ENCODE measurements around the gene TACR1. TPM values are rescaled to one million over a fixed set of nuclear protein-coding genes. Genes with fewer than 3 reads are reported as not detected.

TACR1 gene
- total RNA-seq, 1 experiment from 2014 or later = not detected

- DNase-seq = no peak
- Mint-ChIP-seq H3K4me3 (ENCODE audit: low read depth, unreplicated experiment) (no peak overlapping the region), H3K27me3 (ENCODE audit: unreplicated experiment) (no peaks in the 10 kb centered on the region), H3K27ac (ENCODE audit: unreplicated experiment) (no peak overlapping the region), H3K36me3 (ENCODE audit: insufficient read depth, unreplicated experiment) (no peaks in the 10 kb centered on the region), H3K9me3 (ENCODE audit: low read depth, unreplicated experiment) (peaks cover 3% of the 10 kb centered on the region), H3K4me1 (ENCODE audit: low read depth, unreplicated experiment) (peaks cover 8% of the 10 kb centered on the region)
- CTCF ChIA-PET = interaction anchor here (0.5 kb wide), 1 partner anchor 86 kb away, joined by 4 read pairs; no protein-coding TSS in a partner anchor
- intact Hi-C loops (cut with micrococcal nuclease; ENCODE audit: unreplicated experiment) = no loop called here
- TF ChIP-seq CTCF (IDR thresholded peaks at IDR 0.05; ENCODE audit: unreplicated experiment) = no peak
- no TSS peak for BruUV-seq (replicated peaks)
These were observed 42.4 kb upstream of the TACR1 start for GRCh38 chr2:75241696-75242095.

- CTCF ChIA-PET = no interaction called here
- BruUV-seq (replicated peaks) = no TSS peak
- DNase-seq = no peak
- Mint-ChIP-seq H3K36me3 (ENCODE audit: insufficient read depth, unreplicated experiment) (no peaks in the 10 kb centered on the region), H3K4me1 (ENCODE audit: low read depth, unreplicated experiment) (peaks cover 8% of the 10 kb centered on the region), H3K4me3 (ENCODE audit: low read depth, unreplicated experiment) (no peak overlapping the region), H3K27me3 (ENCODE audit: unreplicated experiment) (peaks cover 20% of the 10 kb centered on the region), H3K9me3 (ENCODE audit: low read depth, unreplicated experiment) (peaks cover 3% of the 10 kb centered on the region), H3K27ac (ENCODE audit: unreplicated experiment) (no peak overlapping the region)
- intact Hi-C loops (cut with micrococcal nuclease; ENCODE audit: unreplicated experiment) = loop anchor here (10.0 kb wide), 1 partner anchor 174 kb away; no protein-coding TSS in a partner anchor
- no peak for TF ChIP-seq CTCF (IDR thresholded peaks at IDR 0.05; ENCODE audit: unreplicated experiment)
These were observed 39.5 kb upstream of the TACR1 start for GRCh38 chr2:75238670-75239330.

- Mint-ChIP-seq H3K27ac (ENCODE audit: unreplicated experiment) (no peak overlapping the region), H3K4me3 (ENCODE audit: low read depth, unreplicated experiment) (no peak overlapping the region)
These were observed 38.0 kb upstream of the TACR1 start for GRCh38 chr2:75237296-75237695.

GRCh38 chr2:75233965-75234364 lies 34.6 kb upstream of the TACR1 start:
- no TSS peak for BruUV-seq (replicated peaks)
- DNase-seq = no peak
- Mint-ChIP-seq H3K36me3 (ENCODE audit: insufficient read depth, unreplicated experiment) (no peaks in the 10 kb centered on the region), H3K27ac (ENCODE audit: unreplicated experiment) (no peak overlapping the region), H3K27me3 (ENCODE audit: unreplicated experiment) (peaks cover 25% of the 10 kb centered on the region), H3K4me1 (ENCODE audit: low read depth, unreplicated experiment) (peaks cover 3% of the 10 kb centered on the region), H3K4me3 (ENCODE audit: low read depth, unreplicated experiment) (no peak overlapping the region), H3K9me3 (ENCODE audit: low read depth, unreplicated experiment) (no peaks in the 10 kb centered on the region)
- no peak for TF ChIP-seq CTCF (IDR thresholded peaks at IDR 0.05; ENCODE audit: unreplicated experiment)
- intact Hi-C loops (cut with micrococcal nuclease; ENCODE audit: unreplicated experiment) = loop anchor here (10.0 kb wide), 1 partner anchor 169 kb away; no protein-coding TSS in a partner anchor
- CTCF ChIA-PET = interaction anchor here (0.6 kb wide), 1 partner anchor 1362 kb away, joined by 4 read pairs; no protein-coding TSS in a partner anchor

More at GRCh38 chr2:75237296-75237695, 38.0 kb upstream of the TACR1 start:
- TF ChIP-seq CTCF (IDR thresholded peaks at IDR 0.05; ENCODE audit: unreplicated experiment) = no peak
- CTCF ChIA-PET = no interaction called here
- intact Hi-C loops (cut with micrococcal nuclease; ENCODE audit: unreplicated experiment) = loop anchor here (10.0 kb wide), 1 partner anchor 172 kb away; no protein-coding TSS in a partner anchor
- Mint-ChIP-seq H3K27me3 (ENCODE audit: unreplicated experiment) (peaks cover 25% of the 10 kb centered on the region), H3K9me3 (ENCODE audit: low read depth, unreplicated experiment) (no peaks in the 10 kb centered on the region), H3K36me3 (ENCODE audit: insufficient read depth, unreplicated experiment) (no peaks in the 10 kb centered on the region), H3K4me1 (ENCODE audit: low read depth, unreplicated experiment) (peaks cover 8% of the 10 kb centered on the region)
- DNase-seq = no peak
- no TSS peak for BruUV-seq (replicated peaks)
